ENCODE measurements around the gene COQ8A.
A peak's percentile ranks its signal among the peaks of the same experiment; 100 is the strongest.

COQ8A gene

GRCh38 chr1:226940029-226940805 is at the start of gene COQ8A:
TSS of gene COQ8A (plus strand) at chr1:226940294. CDS start at chr1:226961386, 21,092 bp downstream.
- DNase-seq (ENCODE audit: low read depth), result peak; percentile 97

- no peak for DNase-seq (ENCODE audit: low read depth)
Observed at GRCh38 chr1:226890331-226891108, 49.6 kb upstream of the COQ8A start.

GRCh38 chr1:226891346-226891745 is 48.7 kb upstream of the COQ8A start:
- DNase-seq (ENCODE audit: low read depth), result no peak

- no peak for DNase-seq (ENCODE audit: low read depth)
Observed at GRCh38 chr1:226891846-226892523, 48.1 kb upstream of the COQ8A start.

- no peak for DNase-seq (ENCODE audit: low read depth)
Observed at GRCh38 chr1:226892524-226892875, 47.6 kb upstream of the COQ8A start.

GRCh38 chr1:226893936-226894335 is 46.2 kb upstream of the COQ8A start:
- DNase-seq (ENCODE audit: low read depth), result no peak

- no peak for DNase-seq (ENCODE audit: low read depth)
Observed at GRCh38 chr1:226894826-226895225, 45.3 kb upstream of the COQ8A start.

- no peak for DNase-seq (ENCODE audit: low read depth)
Observed at GRCh38 chr1:226895644-226896043, 44.5 kb upstream of the COQ8A start.

- DNase-seq (ENCODE audit: low read depth), result no peak
Observed at GRCh38 chr1:226898246-226898645, 41.8 kb upstream of the COQ8A start.

- DNase-seq (ENCODE audit: low read depth), result no peak
Observed at GRCh38 chr1:226901421-226901820, 38.7 kb upstream of the COQ8A start.

- no peak for DNase-seq (ENCODE audit: low read depth)
Observed at GRCh38 chr1:226902601-226903000, 37.5 kb upstream of the COQ8A start.

- DNase-seq (ENCODE audit: low read depth), result peak; percentile 42
Observed at GRCh38 chr1:226903819-226904716, 36.0 kb upstream of the COQ8A start.

GRCh38 chr1:226904772-226905171 is 35.3 kb upstream of the COQ8A start:
- DNase-seq (ENCODE audit: low read depth), result no peak

- DNase-seq (ENCODE audit: low read depth), result no peak
Observed at GRCh38 chr1:226908419-226908818, 31.7 kb upstream of the COQ8A start.

GRCh38 chr1:226908913-226909312 is 31.2 kb upstream of the COQ8A start:
- DNase-seq (ENCODE audit: low read depth), result no peak

GRCh38 chr1:226912587-226913176 is 27.4 kb upstream of the COQ8A start:
- DNase-seq (ENCODE audit: low read depth), result no peak

- DNase-seq (ENCODE audit: low read depth), result no peak
Observed at GRCh38 chr1:226915672-226915995, 24.5 kb upstream of the COQ8A start.

GRCh38 chr1:226916497-226916896 is 23.6 kb upstream of the COQ8A start:
- no peak for DNase-seq (ENCODE audit: low read depth)

GRCh38 chr1:226919587-226919986 is 20.5 kb upstream of the COQ8A start:
- no peak for DNase-seq (ENCODE audit: low read depth)

- no peak for DNase-seq (ENCODE audit: low read depth)
Observed at GRCh38 chr1:226919995-226920394, 20.1 kb upstream of the COQ8A start.

GRCh38 chr1:226920446-226920894 is 19.6 kb upstream of the COQ8A start:
- no peak for DNase-seq (ENCODE audit: low read depth)

- no peak for DNase-seq (ENCODE audit: low read depth)
Observed at GRCh38 chr1:226921504-226921903, 18.6 kb upstream of the COQ8A start.
